ENCODE measurements around the gene STAB2. TPM values are rescaled to one million over a fixed set of nuclear protein-coding genes. Genes with fewer than 3 reads are reported as not detected.
A peak's percentile ranks its signal among the peaks of the same experiment; 100 is the strongest.

Gene STAB2
- total RNA-seq, 1 donor from 2014 or later = not detected

GRCh38 chr12:103571286-103571685 lies 15.8 kb upstream of the STAB2 start:
- no peak overlapping the region for H3K27ac Mint-ChIP-seq (ENCODE audit: unreplicated experiment)
- peaks cover 2% of the 10 kb centered on the region for H3K36me3 Mint-ChIP-seq (ENCODE audit: low read depth)
- H3K4me1 Mint-ChIP-seq (ENCODE audit: low read depth) = peaks cover 10% of the 10 kb centered on the region
- no peak for DNase-seq (ENCODE audit: low spot score)
- TF ChIP-seq, protein P1, sequence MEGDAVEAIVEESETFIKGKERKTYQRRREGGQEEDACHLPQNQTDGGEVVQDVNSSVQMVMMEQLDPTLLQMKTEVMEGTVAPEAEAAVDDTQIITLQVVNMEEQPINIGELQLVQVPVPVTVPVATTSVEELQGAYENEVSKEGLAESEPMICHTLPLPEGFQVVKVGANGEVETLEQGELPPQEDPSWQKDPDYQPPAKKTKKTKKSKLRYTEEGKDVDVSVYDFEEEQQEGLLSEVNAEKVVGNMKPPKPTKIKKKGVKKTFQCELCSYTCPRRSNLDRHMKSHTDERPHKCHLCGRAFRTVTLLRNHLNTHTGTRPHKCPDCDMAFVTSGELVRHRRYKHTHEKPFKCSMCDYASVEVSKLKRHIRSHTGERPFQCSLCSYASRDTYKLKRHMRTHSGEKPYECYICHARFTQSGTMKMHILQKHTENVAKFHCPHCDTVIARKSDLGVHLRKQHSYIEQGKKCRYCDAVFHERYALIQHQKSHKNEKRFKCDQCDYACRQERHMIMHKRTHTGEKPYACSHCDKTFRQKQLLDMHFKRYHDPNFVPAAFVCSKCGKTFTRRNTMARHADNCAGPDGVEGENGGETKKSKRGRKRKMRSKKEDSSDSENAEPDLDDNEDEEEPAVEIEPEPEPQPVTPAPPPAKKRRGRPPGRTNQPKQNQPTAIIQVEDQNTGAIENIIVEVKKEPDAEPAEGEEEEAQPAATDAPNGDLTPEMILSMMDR (IDR thresholded peaks at IDR 0.05) = peak; percentile 22
- peak overlapping the region; percentile 19 for H3K4me3 Mint-ChIP-seq (ENCODE audit: unreplicated experiment)
- H3K9me3 Mint-ChIP-seq (ENCODE audit: low read depth) = peaks cover 14% of the 10 kb centered on the region
- H3K27me3 Mint-ChIP-seq (ENCODE audit: low read depth) = peaks cover 62% of the 10 kb centered on the region

GRCh38 chr12:103572312-103573045 lies 14.6 kb upstream of the STAB2 start:
- no peak for DNase-seq (ENCODE audit: low spot score)
- TF ChIP-seq, protein P1 (IDR thresholded peaks at IDR 0.05) = no peak
- no peak overlapping the region for H3K4me3 Mint-ChIP-seq (ENCODE audit: unreplicated experiment)
- H3K36me3 Mint-ChIP-seq (ENCODE audit: low read depth) = no peaks in the 10 kb centered on the region
- peaks cover 60% of the 10 kb centered on the region for H3K27me3 Mint-ChIP-seq (ENCODE audit: low read depth)
- peaks cover 2% of the 10 kb centered on the region for H3K9me3 Mint-ChIP-seq (ENCODE audit: low read depth)
- no peak overlapping the region for H3K27ac Mint-ChIP-seq (ENCODE audit: unreplicated experiment)
- H3K4me1 Mint-ChIP-seq (ENCODE audit: low read depth) = peaks cover 10% of the 10 kb centered on the region

DNA sequence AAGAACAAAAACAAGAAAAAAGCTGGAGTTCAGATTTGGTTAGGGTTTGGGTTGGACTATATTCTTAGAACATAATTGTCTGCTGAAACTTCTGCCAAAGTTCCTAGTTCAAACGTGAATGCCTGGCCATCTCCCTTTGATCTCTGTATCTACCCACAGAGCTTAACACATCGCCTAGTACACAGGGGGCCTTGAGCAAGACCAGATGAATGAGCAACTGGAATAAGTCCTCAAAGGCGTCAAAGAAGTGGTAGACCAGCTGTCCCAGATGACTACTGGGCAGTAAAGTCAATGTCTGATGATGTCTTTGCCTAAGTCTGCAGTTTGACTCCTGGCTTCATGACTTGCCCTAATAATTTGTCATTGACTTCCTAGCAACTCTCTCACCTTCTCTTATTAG lies 13.9 kb upstream of the STAB2 start:
- Mint-ChIP-seq H3K4me3 (ENCODE audit: unreplicated experiment) (no peak overlapping the region), H3K9me3 (ENCODE audit: low read depth) (no peaks in the 10 kb centered on the region), H3K4me1 (ENCODE audit: low read depth) (peaks cover 10% of the 10 kb centered on the region), H3K36me3 (ENCODE audit: low read depth) (no peaks in the 10 kb centered on the region), H3K27ac (ENCODE audit: unreplicated experiment) (no peak overlapping the region), H3K27me3 (ENCODE audit: low read depth) (peaks cover 58% of the 10 kb centered on the region)
- TF ChIP-seq, protein P1 (IDR thresholded peaks at IDR 0.05) = no peak
- no peak for DNase-seq (ENCODE audit: low spot score)

GRCh38 chr12:103578926-103579325 lies 8.1 kb upstream of the STAB2 start:
- Mint-ChIP-seq H3K9me3 (ENCODE audit: low read depth) (no peaks in the 10 kb centered on the region), H3K27ac (ENCODE audit: unreplicated experiment) (no peak overlapping the region), H3K4me3 (ENCODE audit: unreplicated experiment) (no peak overlapping the region), H3K4me1 (ENCODE audit: low read depth) (peaks cover 6% of the 10 kb centered on the region), H3K36me3 (ENCODE audit: low read depth) (no peaks in the 10 kb centered on the region), H3K27me3 (ENCODE audit: low read depth) (peaks cover 44% of the 10 kb centered on the region)
- TF ChIP-seq, protein P1 (IDR thresholded peaks at IDR 0.05) = no peak
- no peak for DNase-seq (ENCODE audit: low spot score)

DNA sequence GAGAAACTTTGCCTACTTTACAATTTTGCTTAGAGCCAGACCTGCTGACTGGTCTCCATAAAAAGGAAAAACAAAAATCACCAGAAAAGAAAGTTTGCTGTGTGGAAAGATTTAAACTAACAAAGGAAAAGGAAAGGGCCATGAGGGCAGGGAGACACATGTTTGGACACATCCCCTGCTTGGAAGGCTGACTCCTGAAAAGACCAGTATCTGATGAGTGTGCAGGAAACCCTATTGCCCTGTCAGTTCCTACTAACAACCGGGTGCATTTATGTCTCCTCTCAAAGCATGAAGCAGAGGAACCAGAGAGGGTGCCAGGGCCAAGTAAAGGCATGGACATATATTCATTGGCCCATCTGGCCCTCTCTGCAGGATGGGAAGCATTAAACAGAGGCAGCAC lies 7.0 kb upstream of the STAB2 start:
- Mint-ChIP-seq H3K27me3 (ENCODE audit: low read depth) (peaks cover 43% of the 10 kb centered on the region), H3K4me1 (ENCODE audit: low read depth) (peaks cover 6% of the 10 kb centered on the region), H3K4me3 (ENCODE audit: unreplicated experiment) (no peak overlapping the region), H3K36me3 (ENCODE audit: low read depth) (no peaks in the 10 kb centered on the region), H3K9me3 (ENCODE audit: low read depth) (no peaks in the 10 kb centered on the region), H3K27ac (ENCODE audit: unreplicated experiment) (no peak overlapping the region)
- TF ChIP-seq, protein P1 (IDR thresholded peaks at IDR 0.05) = no peak
- no peak for DNase-seq (ENCODE audit: low spot score)

Measured in chondrocyte (in vitro differentiated cells).